NCI-H345 treated with DMSO at 0.1 percent for 48 hours (cell line): ENCODE measurements around the gene CCNL2.
"Not testable (repeated sequence)": the region's sequence is repeated elsewhere in the genome, so short reads cannot be mapped to it uniquely, and the experiment has no call there.

Experiments used
- DNase-seq: peaks from one replicate; lab custom pipeline; 2025; ENCODE audit not compliant: unreplicated experiment; lab: John Stamatoyannopoulos, UW

CCNL2 gene

DNA sequence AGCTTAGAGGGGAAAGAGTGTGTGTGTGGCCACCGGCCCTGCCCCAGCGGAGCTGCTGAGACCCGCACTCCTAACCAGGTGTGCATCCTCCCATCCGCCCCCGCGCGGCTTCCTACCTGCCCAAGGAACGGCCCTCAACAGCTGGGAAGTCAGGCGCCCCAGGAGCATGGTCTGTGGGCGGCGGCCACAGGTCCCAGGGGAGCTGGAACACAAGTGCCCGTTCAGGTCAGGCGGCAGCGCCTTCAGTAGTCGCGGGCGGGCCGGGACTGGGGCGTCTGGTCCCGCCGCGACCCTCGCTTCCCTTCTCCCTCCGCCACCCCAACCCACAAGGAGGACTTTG is 24.6 kb downstream of the CCNL2 start:
- DNase-seq = no peak

DNA sequence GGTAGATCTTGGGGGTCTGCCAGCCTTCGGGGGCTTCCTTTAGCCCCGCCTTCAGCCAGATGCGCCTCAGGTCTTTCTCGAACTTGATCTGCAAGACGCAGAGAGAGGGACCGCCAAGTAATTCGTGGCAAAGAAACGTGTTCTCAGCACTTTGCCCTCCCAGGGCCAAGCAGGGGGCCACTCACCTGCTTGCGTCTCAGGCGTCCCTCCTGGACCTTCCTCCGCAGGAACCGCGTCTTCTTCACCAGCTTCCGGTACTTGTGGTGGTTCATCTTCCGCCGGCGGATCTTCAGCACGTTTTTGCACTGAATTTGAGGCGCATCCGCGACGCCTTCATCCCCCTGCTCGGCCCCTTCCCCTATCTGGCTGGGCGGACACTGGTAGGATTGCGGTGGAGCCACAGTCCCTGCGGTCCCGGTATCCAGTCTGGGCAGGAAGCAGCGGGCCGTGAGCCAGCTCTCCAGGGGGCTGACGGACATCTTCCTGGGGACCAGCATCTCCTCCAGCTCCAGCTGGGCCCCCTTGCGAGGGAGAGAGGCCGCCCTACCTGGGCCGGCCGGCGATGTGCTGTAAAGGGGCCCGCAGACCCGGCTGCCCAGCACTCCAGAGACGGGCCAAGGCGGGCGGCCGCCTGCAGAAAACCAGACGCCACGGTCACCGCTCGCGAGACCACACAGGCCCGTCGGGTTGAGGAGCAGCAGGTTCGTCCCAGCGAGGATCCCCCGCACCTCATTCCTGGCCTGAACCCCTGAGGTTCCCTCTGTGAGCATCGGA is 25.1 kb downstream of the CCNL2 start:
- DNase-seq = no peak

DNA sequence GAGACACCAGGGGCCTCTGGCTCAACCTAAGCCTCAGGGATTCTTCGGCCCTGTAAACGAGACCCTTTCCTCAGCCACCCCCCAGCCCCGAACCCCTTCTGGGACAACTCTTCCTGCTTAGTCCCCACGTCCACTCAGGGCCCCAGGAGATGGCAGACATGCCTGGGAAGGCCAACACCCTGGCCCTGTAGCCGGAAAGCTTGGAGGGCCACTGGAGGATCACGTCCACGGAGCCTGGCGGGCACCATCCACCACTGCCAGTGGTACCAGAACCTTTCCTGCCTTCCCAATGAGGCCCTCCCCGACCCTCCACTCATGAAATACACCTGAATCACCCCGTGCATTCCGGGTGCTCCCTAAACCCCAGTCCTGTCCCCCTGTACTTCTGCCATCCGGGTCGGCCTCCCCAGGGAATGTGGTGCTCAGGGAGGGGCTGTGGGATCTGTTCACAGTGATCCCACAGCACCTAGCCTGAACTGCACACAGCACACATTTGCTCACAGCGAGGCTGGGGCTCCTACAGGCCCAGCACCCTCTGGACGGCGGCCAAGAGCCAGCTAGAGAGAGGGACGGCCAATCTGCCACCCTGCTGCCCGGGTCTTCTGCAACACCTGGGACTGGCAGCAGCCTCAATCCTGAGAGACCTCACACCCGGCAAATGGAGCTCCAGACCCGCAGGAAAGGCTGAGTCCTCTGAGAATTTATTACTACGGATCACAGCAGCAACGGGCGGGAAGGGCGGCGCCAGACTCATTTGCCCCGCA is 25.9 kb downstream of the CCNL2 start:
- no peak for DNase-seq

DNA sequence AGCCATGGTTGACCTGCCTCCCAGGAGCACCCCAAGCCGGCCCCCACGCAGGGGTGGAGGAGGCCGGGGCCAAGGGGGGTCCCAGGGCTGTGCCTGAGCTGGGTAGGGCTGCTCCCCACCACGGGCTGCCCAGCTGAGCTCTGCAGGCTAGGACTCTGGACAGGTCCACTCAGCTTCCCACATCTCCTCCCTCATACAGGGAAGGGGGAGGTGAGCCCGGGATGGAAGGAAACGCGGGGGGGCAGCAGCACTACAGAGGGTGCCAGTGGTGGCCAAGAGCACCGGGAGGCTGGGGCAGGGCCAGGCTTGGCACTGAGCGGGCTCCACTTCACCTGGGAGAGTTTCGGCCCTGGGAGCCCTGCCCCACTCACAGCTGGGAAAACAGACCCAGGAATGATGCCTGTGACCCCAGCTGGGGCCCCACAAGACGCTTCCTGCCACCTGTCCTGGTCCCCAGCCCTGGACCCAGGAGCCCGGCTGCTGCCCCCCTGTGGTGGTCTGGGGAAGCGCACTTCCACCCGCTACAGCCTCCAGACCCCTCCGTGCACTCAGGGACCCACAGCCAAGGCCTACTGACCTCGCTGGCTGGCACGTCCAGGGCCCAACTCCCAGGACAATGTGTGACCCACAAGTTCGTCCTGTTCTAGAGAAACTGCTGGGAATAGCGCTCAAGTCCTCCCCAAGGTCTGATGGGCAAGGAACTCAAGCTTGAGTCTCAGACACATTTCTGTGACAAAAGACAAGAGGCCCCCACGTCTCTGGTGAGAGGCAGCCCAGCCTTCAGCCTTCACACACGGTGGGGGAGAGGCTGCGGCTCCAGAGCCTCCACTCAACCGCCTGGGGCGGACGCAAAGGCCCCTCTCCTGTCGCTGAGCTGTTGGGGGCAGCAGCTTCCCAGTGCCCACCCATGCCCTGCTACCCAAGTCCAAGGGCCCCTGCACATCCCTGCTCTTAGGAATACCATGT is 27.1 kb downstream of the CCNL2 start:
- no peak for DNase-seq

DNA sequence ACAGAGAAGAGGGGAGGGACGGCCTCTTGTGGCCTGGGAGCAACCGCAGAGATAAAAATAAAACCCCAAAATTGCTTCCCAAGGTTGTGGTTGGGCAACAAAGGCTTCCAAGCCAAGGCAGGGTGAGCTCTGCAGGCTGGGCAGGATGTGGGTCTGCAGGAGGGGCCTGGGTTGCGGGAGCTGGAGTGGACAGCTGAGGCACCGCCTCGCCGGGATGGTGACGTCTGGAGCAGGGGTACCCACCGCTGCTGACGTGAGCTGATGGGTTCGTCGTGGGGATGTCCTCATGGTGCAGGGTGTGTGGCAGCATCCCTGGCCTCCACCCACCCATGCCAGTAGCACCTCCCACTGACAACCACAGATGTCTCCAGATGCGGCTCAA is 27.8 kb downstream of the CCNL2 start:
- DNase-seq = no peak

DNA sequence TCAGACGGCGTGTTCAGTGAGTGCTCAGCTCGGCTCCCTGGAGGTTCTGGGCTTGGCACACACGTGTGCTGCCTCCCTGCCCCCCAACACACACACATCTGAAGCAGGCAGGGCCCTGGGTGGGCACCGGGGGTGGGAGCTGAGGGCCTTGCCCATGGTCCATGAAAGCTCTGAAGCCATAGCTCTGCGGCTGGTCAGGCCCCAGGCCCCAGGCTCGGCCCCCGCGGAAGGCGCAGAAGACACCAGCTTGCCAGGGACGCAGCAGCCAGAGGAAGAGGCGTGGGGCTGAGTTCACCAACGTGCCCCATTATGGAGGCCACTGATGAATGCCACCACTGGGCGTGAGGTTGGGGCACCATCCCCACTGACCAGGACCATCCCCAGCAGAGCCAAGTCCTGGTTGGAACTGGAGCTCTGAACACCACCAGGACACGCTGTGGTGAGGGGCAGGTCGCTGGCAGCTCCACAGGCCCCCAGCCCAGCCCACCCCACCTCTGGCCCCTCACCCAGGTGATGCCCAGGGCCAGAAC is 28.3 kb downstream of the CCNL2 start:
- no peak for DNase-seq

DNA sequence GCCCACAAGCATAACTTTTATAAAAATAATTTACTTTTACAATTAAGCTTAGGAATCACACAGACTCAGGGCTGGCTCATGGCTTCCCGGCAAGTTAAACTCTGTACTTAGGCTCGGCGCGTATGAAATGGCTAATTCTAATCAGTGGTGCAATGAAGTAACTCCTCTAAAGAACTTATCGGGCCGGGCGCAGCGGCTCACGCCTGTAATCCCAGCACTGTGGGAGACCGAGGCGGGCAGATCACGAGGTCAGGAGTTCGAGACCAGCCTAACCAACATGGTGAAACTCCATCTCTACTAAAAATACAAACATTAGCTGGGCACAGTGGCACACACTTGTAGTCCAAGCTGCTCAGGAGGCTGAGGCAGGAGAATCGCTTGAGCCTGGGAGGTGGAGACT is 29.0 kb downstream of the CCNL2 start:
- not testable (repeated sequence) for DNase-seq

DNA sequence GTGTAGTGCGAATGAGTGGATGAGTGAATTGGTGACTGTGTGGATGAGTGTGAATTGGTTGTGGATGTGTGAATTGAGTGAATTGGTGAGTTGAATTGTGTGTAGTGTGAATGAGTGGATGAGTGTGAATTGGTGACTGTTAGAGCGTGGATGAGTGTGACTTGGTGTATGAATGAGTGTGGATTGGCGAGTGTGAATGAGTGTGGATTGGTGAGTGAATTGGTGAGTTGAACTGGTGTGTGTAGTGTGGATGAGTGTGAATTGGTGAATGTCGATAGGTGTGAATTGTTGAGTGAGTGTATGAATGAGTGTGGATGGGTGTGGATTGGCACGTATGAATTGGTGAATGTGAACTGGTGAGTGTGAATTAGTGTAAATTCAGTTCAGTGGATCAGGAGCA is 31.8 kb downstream of the CCNL2 start:
- no peak for DNase-seq

DNA sequence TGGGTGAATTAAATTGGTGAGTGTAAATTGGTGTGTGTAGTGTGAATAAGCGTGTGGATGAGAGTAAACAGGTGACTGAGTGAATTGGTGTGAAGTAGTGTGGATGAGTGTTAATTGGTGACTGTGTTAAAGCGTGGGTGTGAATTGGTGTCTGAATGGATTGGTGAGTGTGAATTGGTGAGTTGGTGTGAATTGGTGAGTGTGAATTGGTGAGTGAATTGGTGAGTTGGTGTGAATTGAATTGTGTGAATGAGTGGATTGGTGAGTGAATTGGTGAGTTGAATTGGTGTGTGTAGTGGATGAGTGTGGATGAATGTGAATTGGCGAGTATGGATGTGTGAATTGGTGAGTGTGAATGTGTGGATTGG is 32.5 kb downstream of the CCNL2 start:
- DNase-seq = no peak

DNA sequence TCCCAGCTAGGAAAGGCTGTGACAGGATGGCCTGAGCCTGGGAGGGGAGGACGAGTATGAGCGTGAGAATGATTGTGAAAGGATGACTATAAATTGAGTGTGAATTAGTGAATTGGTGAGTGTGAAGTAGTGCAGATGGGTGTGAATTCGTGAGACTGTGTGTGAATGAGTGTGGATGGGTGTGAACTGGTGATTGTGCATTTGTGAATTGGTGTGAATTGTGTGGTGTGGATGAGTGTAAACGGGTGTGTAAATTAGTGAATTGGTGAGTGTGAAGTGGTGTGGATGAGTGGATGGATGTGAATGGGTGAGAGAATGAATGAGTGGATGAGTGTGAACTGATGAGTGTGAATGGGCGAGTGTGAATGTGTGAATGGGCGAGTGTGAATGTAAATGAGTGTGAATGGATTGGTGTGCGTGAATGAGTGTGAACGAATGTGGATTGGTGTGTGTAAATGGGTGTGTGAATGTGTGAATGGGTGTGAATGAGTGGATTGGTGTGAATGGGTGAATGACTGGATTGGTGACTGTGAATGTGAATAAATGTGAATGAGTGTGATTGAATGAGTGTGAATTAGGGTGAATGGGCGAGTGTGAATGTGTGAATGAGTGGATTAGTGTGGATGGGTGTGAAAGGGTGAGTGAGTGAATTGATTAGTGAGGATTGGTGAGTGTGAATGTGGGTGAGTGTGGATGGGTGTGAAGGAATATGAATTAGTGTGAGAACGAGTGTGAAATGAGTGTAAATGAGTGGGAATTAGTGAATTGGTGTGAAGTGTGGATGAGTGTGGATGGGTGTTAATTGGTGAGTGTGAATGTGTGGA is 33.0 kb downstream of the CCNL2 start:
- DNase-seq = no peak

DNA sequence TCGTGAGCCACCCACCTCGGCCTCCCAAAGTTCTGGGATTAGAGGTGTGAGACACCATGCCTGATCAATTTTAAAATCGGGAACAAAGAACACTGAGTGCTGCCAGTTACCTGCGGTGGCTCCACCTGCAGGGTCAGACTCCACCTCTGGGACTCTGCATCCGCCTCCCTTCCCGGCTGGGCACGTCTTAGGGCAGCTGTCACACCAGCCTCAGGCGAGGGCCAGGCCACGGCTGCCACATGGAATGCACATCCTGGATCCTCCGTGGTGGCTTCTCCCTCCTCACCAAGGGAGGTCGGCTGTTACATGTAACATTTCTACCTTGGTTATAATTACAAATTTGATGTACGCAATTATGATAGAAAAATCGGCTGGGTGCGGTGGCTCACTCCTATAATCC is 34.9 kb downstream of the CCNL2 start:
- no peak for DNase-seq

DNA sequence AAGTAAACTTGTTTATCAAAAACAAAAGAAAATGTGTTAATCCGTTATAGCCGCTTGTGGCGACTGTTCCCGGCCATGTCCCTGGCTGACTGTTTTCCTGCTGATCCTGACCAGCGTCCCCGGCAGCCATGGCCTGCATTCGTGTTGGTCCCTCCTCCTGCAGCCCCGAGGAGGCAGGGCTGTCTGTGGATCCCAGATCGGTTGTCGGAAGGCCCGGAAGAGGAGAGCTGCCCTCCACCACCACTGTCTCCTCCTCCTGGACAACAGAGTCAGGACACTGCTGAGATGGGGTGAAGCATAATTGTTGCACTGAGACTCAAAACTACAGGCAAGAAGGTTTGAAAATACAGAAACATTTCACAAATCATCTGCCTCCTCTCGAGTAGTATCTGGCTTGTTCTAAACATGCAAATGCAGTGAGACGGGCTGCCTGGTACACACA is 37.1 kb downstream of the CCNL2 start:
- DNase-seq = no peak

DNA sequence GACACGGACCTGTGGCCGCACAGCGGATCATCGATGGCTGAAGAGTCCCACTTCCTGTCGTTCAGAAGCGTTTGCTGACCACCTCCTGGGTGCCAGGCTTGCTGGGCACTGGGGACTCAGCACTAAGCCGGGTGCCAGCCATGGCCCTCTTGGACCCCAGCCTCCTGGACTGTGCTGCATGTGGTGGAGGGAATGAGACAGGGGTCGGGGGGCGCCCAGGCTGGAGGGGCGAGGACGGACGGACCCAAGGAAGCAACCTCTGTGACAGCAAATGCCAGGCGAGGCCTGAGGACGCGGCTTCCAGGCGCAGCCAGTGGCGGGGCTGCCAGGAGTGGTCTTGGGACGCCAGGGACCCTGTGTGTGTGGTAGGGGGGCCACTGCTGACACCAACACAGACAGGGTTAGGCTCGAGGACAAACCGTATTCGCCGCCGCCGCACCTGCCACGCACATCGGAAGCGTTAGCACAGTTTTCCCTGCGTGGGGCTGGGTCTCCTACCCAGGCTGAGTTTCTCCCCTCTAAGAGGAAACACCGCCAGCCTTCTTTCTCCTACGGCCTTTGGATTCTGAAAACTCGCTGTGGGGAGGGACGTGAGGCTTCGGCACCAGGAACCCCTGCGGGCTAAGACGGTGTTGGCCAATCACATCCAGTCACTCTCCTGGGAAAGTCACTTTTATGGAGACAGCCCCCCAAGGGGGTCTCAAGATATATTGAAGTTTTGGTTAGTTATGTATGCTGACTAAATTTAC is 37.7 kb downstream of the CCNL2 start:
- DNase-seq = no peak

DNA sequence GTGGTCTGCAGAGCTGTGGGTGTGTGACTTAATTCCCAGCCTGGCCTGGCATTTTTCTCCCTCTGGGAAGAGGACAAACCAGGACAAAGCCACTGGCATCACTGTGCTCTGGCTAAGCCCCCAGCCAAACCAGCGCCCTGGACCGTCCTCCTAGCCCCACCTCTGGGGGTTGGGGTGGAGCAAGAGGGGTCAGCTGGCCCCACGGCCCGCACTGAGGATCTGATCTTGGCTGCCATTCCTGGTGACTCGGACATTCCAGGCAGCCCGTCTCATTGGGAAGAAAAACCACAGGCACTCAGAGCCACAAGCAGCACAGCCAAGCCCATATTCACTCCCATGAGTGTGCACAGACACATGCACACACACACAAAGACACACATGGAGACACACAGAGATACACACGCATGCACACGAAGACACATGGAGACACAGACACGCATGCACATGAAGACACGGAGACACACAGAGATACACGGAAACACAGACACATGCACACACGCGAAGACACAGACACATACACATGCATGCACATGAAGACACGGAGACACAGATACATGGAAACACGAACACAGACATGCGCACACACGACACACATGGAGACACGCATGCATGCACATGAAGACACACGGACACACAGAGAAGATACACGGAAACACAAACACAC is 38.5 kb downstream of the CCNL2 start:
- no peak for DNase-seq

DNA sequence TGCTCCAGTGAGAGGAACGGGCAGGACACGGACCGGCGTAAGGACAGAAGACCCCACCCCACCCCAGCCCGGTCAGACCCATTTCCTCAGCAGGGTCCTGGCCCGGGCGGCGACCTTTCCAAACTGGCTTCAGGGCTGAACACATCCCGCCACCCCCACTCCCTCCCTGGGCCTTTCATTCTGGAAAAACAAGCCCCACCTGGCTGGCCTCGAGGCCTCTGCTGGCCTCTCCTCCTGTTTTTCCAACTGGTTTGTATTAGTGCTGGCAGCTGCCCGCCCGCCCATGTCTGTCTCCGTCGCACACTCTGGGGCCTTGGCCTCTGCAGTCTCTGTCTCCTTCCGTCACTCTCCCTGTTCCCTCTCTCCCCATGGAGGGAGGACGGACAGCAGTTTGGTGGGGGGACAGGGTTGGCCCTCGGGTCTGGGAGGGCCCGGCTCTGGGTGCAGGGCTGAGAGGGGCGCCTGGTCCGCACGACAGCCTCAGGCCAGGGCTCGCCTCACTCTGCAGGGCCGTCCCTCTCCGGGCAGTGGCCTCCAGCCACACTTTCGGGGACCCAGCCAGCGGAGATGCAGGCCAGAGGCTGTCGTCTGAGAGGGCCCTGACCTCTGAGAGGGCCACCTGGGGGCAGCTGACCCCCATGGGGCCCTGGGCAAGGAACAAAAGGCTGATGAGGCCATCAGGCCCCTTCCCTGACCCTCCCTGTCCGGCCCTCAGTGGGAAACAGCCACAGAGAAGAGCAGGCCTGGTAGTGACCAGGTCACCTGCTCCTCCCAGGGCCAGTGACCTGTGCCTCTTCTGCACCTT is 39.3 kb downstream of the CCNL2 start:
- DNase-seq = no peak

DNA sequence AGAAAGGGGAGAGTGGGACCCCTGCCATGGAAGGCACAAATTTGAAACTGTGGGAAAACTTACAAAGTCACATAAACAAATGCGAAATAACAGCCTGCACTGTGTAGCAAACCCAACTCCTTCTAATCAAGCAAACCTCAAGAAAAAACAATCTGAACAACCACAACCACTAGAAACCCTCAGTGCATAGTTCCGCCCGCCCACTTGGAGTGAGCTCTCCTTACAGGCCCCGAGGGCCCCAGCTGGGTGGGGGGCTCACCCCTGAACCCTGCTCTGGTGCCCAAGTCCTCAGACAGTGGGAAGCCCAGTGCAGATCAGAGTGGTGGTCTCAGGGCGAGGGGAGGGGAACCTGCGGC is 39.8 kb downstream of the CCNL2 start:
- no peak for DNase-seq

DNA sequence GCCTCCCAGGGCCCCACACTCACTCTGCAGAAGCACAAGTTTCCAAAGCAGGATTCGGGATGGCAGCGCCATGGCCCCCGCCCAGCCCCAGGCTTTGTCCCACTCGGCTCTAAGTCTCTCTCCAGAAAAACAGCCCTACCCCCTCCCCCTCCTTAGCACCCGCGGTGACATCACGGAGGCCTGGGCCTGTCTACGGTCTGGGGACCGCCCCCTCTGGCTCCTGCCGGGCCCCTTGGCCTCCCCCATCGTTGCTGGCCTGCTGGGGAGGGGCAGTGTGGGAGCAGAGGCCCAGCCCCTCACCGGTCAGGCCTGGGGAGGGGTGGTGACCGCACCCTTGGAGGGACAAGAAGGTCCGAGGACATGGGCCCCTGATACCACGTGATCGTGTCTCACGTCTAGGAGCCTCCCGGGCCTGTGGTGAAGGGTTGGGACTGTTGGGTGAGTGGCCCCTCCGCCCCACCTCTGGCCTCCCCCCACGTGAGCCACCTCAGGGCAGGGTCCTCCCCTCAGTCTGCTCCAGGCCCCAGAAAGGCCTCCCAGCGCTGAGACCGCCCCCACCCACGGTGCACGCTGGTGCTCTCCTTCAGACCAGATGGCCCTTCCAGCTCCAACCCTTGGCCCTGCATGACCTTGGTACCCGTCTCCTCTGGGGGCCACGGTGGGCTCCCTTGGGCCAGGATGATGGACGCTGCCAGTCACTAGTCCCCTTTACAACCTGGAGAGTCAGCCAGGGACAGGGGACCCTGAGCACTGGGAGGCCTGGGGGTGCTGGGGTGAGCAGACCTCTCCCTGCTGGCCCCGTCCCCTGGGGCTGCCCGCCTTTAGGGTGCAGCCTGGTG is 40.5 kb downstream of the CCNL2 start, which contains the start of gene MXRA8:
Gene MXRA8, minus strand, starts transcription at position 123 of the 839 bp plus-strand sequence. Its CDS starts 51 bp downstream, at position 72.
- DNase-seq = no peak
